ENCODE results near the gene PBX4.

DNA sequence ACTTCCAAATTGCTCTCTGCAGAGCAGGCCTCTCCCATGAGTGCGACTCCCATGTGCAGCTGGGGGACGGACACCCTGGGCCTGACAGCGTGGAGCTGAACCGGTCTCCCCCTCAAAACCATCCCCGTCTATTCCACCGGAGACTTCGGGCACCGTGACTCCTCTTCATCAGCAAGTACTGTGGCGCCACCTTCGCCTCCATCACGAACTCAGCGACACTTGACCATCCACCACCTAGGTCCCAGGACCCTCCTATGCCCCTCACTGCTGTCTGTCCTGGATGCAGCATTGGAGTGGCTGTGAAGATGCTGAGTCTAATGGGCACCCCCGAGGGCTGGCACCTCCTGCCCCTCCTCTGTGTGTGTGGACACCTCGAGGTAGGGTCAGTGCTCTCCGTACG, 59.9 kb downstream of the PBX4 start:
- TF ChIP-seq CTCF (IDR thresholded peaks at IDR 0.05; ENCODE audit: low read length): no peak
- TF ChIP-seq EZH2 (IDR thresholded peaks at IDR 0.05; ENCODE audit: borderline replicate concordance, low read length): no peak

Data from OCI-LY1 (cell line).